Peyer's patch (tissue), 4 donors: ENCODE data around the gene GNAS. TPM values are rescaled to one million over a fixed set of nuclear protein-coding genes. Genes with fewer than 3 reads are reported as not detected.
A peak's percentile ranks its signal among the peaks of the same experiment; 100 is the strongest.

ENCODE experiments used
- DNase-seq, 3 donors: peaks; one replicate each; pipeline ENCODE4 v3.0.0-alpha.2; 2017 to 2019
- H3K27ac ChIP-seq, 4 donors: fragments of 200-600 bp; sonication (generic); one replicate each; pipeline ENCODE4 v1.5.1; 2016 to 2019
- H3K27me3 ChIP-seq, 2 donors: fragments of 200-600 bp; sonication (generic); one replicate each; pipeline ENCODE4 v1.5.1; 2019
- H3K36me3 ChIP-seq, 3 donors: fragments of 200-600 bp; sonication (generic); one replicate each; pipeline ENCODE4 v1.5.1; 2016 to 2019
- H3K4me1 ChIP-seq, 4 donors: fragments of 200-600 bp; sonication (generic); one replicate each; pipeline ENCODE4 v1.5.1; 2016 to 2019
- H3K4me3 ChIP-seq, 4 donors: fragments of 200-600 bp; sonication (generic); 1 replicate in 3 of 4; 2 replicates in 1 of 4; pipeline ENCODE4 v1.5.1; 2016 to 2019; ENCODE audit warnings: mild to moderate bottlenecking in 1 of 4
- H3K9me3 ChIP-seq, 4 donors: fragments of 200-600 bp; sonication (generic); one replicate each; pipeline ENCODE4 v1.5.1; 2016 to 2019; ENCODE audit warnings: mild to moderate bottlenecking in 1 of 4
- CTCF ChIP-seq, 6 experiments: fragments of 450-650 bp in 4 of 6; fragments of 200-600 bp in 2 of 6; sonication (generic) in 1 of 6; IDR thresholded peaks; one replicate each; pipeline ENCODE4 v1.5.1; 2017 to 2019; ENCODE audit warnings: antibody characterized with exemption in 6 of 6, mild to moderate bottlenecking in 3 of 6, moderate library complexity in 1 of 6
- POLR2A ChIP-seq, 2 donors: fragments of 450-650 bp; IDR thresholded peaks; one replicate each; pipeline ENCODE4 v1.5.1; 2017; ENCODE audit warnings: antibody characterized with exemption in 2 of 2, mild to moderate bottlenecking in 2 of 2, moderate library complexity in 2 of 2
- total RNA-seq, 4 donors: library from RNA; depleted of rRNA; stranded (reverse); fragments of >200 nt; gene quantifications; one replicate each; pipeline ENCODE4 v1.1.0, GENCODE V29; 2016

The GNAS gene
- total RNA-seq, result 100 to 1,000 TPM; 382 to 889 (median 658) TPM

- H3K4me1 ChIP-seq, result peaks cover 0 to 9% (median 4%) of the 10 kb centered on the region in 4 donors
- DNase-seq, result peak in 2 of 3 donors; percentile 63 to 65
- peak within 1 kb of the TSS; percentile 28 to 51 (median 41) for H3K4me3 ChIP-seq
- no peak for TF ChIP-seq POLR2A (IDR thresholded peaks at IDR 0.05)
- peak in 4 of 6 experiments; percentile 44 to 55 (median 50) for TF ChIP-seq CTCF (IDR thresholded peaks at IDR 0.05)
- H3K27me3 ChIP-seq, result peaks cover 0 to 12% of the 10 kb centered on the region in 2 donors
- no peak within 1 kb of the TSS for H3K27ac ChIP-seq
- no peaks in the 10 kb centered on the region for H3K9me3 ChIP-seq
- H3K36me3 ChIP-seq, result no peaks in the 10 kb centered on the region
Observed at GRCh38 chr20:58852543-58853271, at the start of gene GNAS. Gene GNAS (plus strand): TSS chr20:58852716.

DNA sequence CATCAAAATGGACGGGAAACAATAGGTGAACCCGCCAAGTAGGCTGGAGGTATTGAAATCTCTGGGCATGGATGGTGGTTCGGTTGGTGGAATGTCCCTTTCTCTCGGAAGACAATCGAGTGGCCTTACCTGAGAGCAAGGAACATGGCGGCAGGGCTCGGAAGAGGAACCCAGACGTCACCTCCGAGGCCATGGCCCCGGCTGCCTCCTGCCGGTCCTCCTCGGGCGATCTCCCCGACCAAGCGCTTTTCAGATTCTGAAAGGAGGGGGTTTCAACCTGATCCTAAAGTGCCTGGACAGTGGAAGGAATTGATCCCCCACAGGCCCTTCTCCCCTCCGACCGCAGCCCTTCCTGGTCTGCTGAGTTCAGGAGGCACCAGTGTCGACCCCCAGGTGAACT is 49.0 kb upstream of the GNAS start:
- Histone ChIP-seq H3K9me3 (no peaks in the 10 kb centered on the region), H3K36me3 (no peaks in the 10 kb centered on the region), H3K4me1 (no peaks in the 10 kb centered on the region), H3K27me3 (no peaks in the 10 kb centered on the region), H3K4me3 (no peak overlapping the region), H3K27ac (no peak overlapping the region)
- no peak for DNase-seq
- TF ChIP-seq CTCF (IDR thresholded peaks at IDR 0.05), result no peak
- TF ChIP-seq POLR2A (IDR thresholded peaks at IDR 0.05), result no peak

- no peaks in the 10 kb centered on the region for H3K27me3 ChIP-seq
Observed at GRCh38 chr20:58807801-58808200, 44.7 kb upstream of the GNAS start.

DNA sequence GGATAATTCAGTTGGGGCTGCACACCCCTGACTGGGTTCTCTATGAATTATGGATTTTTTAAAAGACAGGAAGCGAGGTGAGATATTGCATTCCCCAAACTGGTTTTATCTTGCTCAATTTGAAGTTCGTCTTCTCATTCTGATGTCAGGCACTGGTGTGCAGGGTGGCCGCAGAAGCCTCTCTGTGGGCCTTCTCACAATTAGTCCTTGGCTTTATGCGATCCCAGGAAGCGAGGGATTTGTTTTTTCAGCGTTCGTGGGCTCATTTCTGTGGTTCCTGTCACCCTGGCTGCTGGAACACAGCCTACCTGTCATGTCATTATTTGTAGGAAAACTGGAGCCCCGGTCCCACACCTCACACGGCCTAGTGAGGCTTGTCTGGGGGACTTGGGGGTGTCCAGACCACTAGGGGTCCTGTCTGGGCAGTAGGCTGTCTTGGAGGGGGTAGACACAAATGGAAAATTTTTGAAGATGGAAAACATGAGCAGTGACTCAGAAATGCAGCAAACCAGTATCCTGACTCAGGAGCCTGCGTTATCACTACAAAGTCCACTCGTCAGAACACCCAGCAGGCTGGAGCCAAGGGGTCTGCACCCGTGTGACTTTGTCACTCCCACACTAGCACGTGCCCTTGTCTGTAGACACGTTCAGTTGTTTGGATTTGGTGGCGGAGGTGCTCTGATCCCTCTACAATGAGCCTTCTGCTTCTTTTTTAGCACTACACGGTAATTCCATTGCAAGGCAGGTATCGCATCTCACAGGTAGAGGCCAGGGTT is 44.1 kb upstream of the GNAS start:
- H3K4me3 ChIP-seq, result no peak overlapping the region
- H3K27ac ChIP-seq, result no peak overlapping the region
- no peak for TF ChIP-seq CTCF (IDR thresholded peaks at IDR 0.05)
- TF ChIP-seq POLR2A (IDR thresholded peaks at IDR 0.05), result no peak
- no peaks in the 10 kb centered on the region for H3K4me1 ChIP-seq
- DNase-seq, result no peak
- no peaks in the 10 kb centered on the region for H3K27me3 ChIP-seq
- no peaks in the 10 kb centered on the region for H3K9me3 ChIP-seq
- H3K36me3 ChIP-seq, result no peaks in the 10 kb centered on the region

More at GRCh38 chr20:58807801-58808200, 44.7 kb upstream of the GNAS start:
- TF ChIP-seq CTCF (IDR thresholded peaks at IDR 0.05) (no peak), POLR2A (IDR thresholded peaks at IDR 0.05) (no peak)
- Histone ChIP-seq H3K27ac (no peak overlapping the region), H3K36me3 (no peaks in the 10 kb centered on the region), H3K4me1 (no peaks in the 10 kb centered on the region), H3K4me3 (no peak overlapping the region), H3K9me3 (no peaks in the 10 kb centered on the region)
- DNase-seq, result no peak

- no peaks in the 10 kb centered on the region for H3K36me3 ChIP-seq
- H3K4me1 ChIP-seq, result no peaks in the 10 kb centered on the region
- H3K4me3 ChIP-seq, result no peak overlapping the region
- no peak overlapping the region for H3K27ac ChIP-seq
- no peaks in the 10 kb centered on the region for H3K27me3 ChIP-seq
- no peak for DNase-seq
- no peaks in the 10 kb centered on the region for H3K9me3 ChIP-seq
- TF ChIP-seq CTCF (IDR thresholded peaks at IDR 0.05) (no peak), POLR2A (IDR thresholded peaks at IDR 0.05) (no peak)
Observed at GRCh38 chr20:58810116-58810878, 42.2 kb upstream of the GNAS start.
